Activated B cell treated with CpG ODN at 0.5 μM for 24 hours (primary cell): ENCODE results near the gene ARHGAP23. TPM values are rescaled to one million over a fixed set of nuclear protein-coding genes. Genes with fewer than 3 reads are reported as not detected.
"Not testable (repeated sequence)": the region's sequence is repeated elsewhere in the genome, so short reads cannot be mapped to it uniquely, and the experiment has no call there.

Experiments
- ATAC-seq: fragments of 200-7000 bp; cut with Tn5 transposase; one replicate; pipeline ENCODE4 v1.10.0; 2021; ENCODE audit warnings: low read depth, mild to moderate bottlenecking, moderate library complexity
- CTCF ChIA-PET: fragments of 350-600 bp; sonication (Branson Sonifier 250); formaldehyde crosslinking; loops from one replicate; lab custom pipeline; 2021; ENCODE audit warnings: antibody characterized with exemption; lab: Charles Lee
- POLR2A ChIA-PET: fragments of 350-600 bp; sonication (Branson Sonifier 250); formaldehyde crosslinking; loops from one replicate; lab custom pipeline; 2021; ENCODE audit warnings: antibody characterized with exemption; lab: Charles Lee
- DNase-seq: peaks from one replicate; pipeline ENCODE4 v3.0.0; 2022
- H3K27ac Mint-ChIP-seq: one replicate; pipeline ENCODE4 v1.8.0; 2020; ENCODE audit warnings: mixed read lengths
- H3K27me3 Mint-ChIP-seq: one replicate; pipeline ENCODE4 v1.8.0; 2021; ENCODE audit warnings: mixed read lengths
- H3K36me3 Mint-ChIP-seq: one replicate; pipeline ENCODE4 v1.8.0; 2021; ENCODE audit warnings: low read depth, mixed read lengths
- H3K4me1 Mint-ChIP-seq: one replicate; pipeline ENCODE4 v1.8.0; 2021; ENCODE audit warnings: mixed read lengths
- H3K4me3 Mint-ChIP-seq: one replicate; pipeline ENCODE4 v1.8.0; 2020; ENCODE audit warnings: mild to moderate bottlenecking, mixed read lengths
- H3K9me3 Mint-ChIP-seq: one replicate; pipeline ENCODE4 v1.8.0; 2020; ENCODE audit warnings: mixed read lengths
- CTCF ChIP-seq: fragments of 200-600 bp; IDR thresholded peaks from one replicate; pipeline ENCODE4 v1.8.0; 2022; ENCODE audit warnings: antibody characterized with exemption, mild to moderate bottlenecking
- intact Hi-C: fragments of 100-400 bp; cut with micrococcal nuclease; formaldehyde crosslinking; loops from one replicate; pipeline ENCODE4 v1.15.1; 2024
- total RNA-seq: library from RNA; stranded (reverse); gene quantifications from 2 replicates; pipeline ENCODE4 v1.2.3, GENCODE V29; 2022

ARHGAP23 gene
- total RNA-seq, 1 donor from 2014 or later = 1.3 TPM

GRCh38 chr17:38476549-38476948, 48.3 kb downstream of the ARHGAP23 start:
- CTCF ChIA-PET = no interaction called here
- Mint-ChIP-seq H3K4me1 (no peaks in the 10 kb centered on the region), H3K27me3 (no peaks in the 10 kb centered on the region), H3K36me3 (no peaks in the 10 kb centered on the region), H3K4me3 (no peak overlapping the region), H3K27ac (no peak overlapping the region), H3K9me3 (no peaks in the 10 kb centered on the region)
- intact Hi-C loops = no loop called here
- POLR2A ChIA-PET = no interaction called here
- ATAC-seq = no peak
- no peak for TF ChIP-seq CTCF
- DNase-seq = no peak

GRCh38 chr17:38477417-38477816, 49.2 kb downstream of the ARHGAP23 start:
- H3K36me3 Mint-ChIP-seq, H3K27me3 Mint-ChIP-seq, H3K9me3 Mint-ChIP-seq, POLR2A ChIA-PET, DNase-seq, CTCF ChIA-PET, intact Hi-C loops, H3K27ac Mint-ChIP-seq, H3K4me3 Mint-ChIP-seq, ATAC-seq, H3K4me1 Mint-ChIP-seq: not testable (repeated sequence)

- intact Hi-C loops, ATAC-seq, H3K4me1 Mint-ChIP-seq, POLR2A ChIA-PET, DNase-seq, H3K36me3 Mint-ChIP-seq, H3K9me3 Mint-ChIP-seq, H3K27me3 Mint-ChIP-seq, CTCF ChIA-PET, H3K27ac Mint-ChIP-seq, H3K4me3 Mint-ChIP-seq: not testable (repeated sequence)
Observed at GRCh38 chr17:38477951-38478350, 49.7 kb downstream of the ARHGAP23 start.

- H3K36me3 Mint-ChIP-seq, H3K27me3 Mint-ChIP-seq, H3K9me3 Mint-ChIP-seq, intact Hi-C loops, CTCF ChIA-PET, POLR2A ChIA-PET, H3K27ac Mint-ChIP-seq, DNase-seq, ATAC-seq, H3K4me1 Mint-ChIP-seq, H3K4me3 Mint-ChIP-seq: not testable (repeated sequence)
Observed at GRCh38 chr17:38478667-38479066, 50.4 kb downstream of the ARHGAP23 start.

GRCh38 chr17:38482039-38482699, 53.9 kb downstream of the ARHGAP23 start:
- H3K4me3 Mint-ChIP-seq, H3K9me3 Mint-ChIP-seq, POLR2A ChIA-PET, DNase-seq, ATAC-seq, H3K27ac Mint-ChIP-seq, H3K36me3 Mint-ChIP-seq, H3K27me3 Mint-ChIP-seq, intact Hi-C loops: not testable (repeated sequence)
- CTCF ChIA-PET = interaction anchor here (0.6 to 1.4 kb wide), 2 partner anchors 41 to 58 kb away, joined by 3 to 5 read pairs; no protein-coding TSS in a partner anchor
- peaks cover 15% of the 10 kb centered on the region for H3K4me1 Mint-ChIP-seq

GRCh38 chr17:38482700-38483043, 54.4 kb downstream of the ARHGAP23 start:
- POLR2A ChIA-PET, intact Hi-C loops, H3K4me3 Mint-ChIP-seq, ATAC-seq, H3K9me3 Mint-ChIP-seq, H3K27ac Mint-ChIP-seq, H3K36me3 Mint-ChIP-seq, CTCF ChIA-PET, DNase-seq, H3K27me3 Mint-ChIP-seq: not testable (repeated sequence)
- H3K4me1 Mint-ChIP-seq = peaks cover 15% of the 10 kb centered on the region

- not testable (repeated sequence) for H3K36me3 Mint-ChIP-seq, H3K9me3 Mint-ChIP-seq, H3K27me3 Mint-ChIP-seq
- peak overlapping the region; percentile 74 for H3K27ac Mint-ChIP-seq
- CTCF ChIA-PET = interaction anchor here (2.5 kb wide), 1 partner anchor 61 kb away, joined by 7 read pairs; no protein-coding TSS in a partner anchor
- POLR2A ChIA-PET = interaction anchor here (1.2 kb wide), 1 partner anchor 178 kb away, joined by 3 read pairs; no protein-coding TSS in a partner anchor
- DNase-seq = peak; percentile 31
- peak; percentile 51 for ATAC-seq
- H3K4me1 Mint-ChIP-seq = peaks cover 15% of the 10 kb centered on the region
- H3K4me3 Mint-ChIP-seq = peak overlapping the region; percentile 73
- intact Hi-C loops = loop anchor here (1.0 kb wide), 3 partner anchors 40 to 135 kb away; no protein-coding TSS in a partner anchor
Observed at GRCh38 chr17:38484242-38485145, 56.2 kb downstream of the ARHGAP23 start.
